Panc1 (cell line): ENCODE results near the gene NUCB2. TPM values are rescaled to one million over a fixed set of nuclear protein-coding genes. Genes with fewer than 3 reads are reported as not detected.
"Not testable (repeated sequence)": the region's sequence is repeated elsewhere in the genome, so short reads cannot be mapped to it uniquely, and the experiment has no call there.

Experiments
- ATAC-seq: fragments of 200-7000 bp; cut with Tn5 transposase; 2 replicates; pipeline ENCODE4 v1.9.1; 2020; ENCODE audit warnings: mild to moderate bottlenecking, moderate library complexity
- BruUV-seq: library from RNA; stranded (reverse); fragments of 400-500 nt; replicated peaks from 2 replicates; lab custom pipeline; 2021; lab: Mats Ljungman, UMichigan
- CTCF ChIA-PET: fragments of 300-600 bp; sonication (Branson Sonifier 250); formaldehyde crosslinking; loops from one replicate; lab custom pipeline; 2022; ENCODE audit warnings: antibody characterized with exemption; lab: Charles Lee
- POLR2A ChIA-PET: fragments of 300-600 bp; sonication (Branson Sonifier 250); formaldehyde crosslinking; loops from one replicate; lab custom pipeline; 2022; ENCODE audit warnings: antibody characterized with exemption; lab: Charles Lee
- DNase-seq: peaks from one replicate; pipeline ENCODE4 v3.0.0-alpha.2; 2010; ENCODE audit warnings: low read depth, low spot score
- H3K27ac ChIP-seq: 2 replicates; pipeline ENCODE4 v1.5.1; 2011; ENCODE audit warnings: mild to moderate bottlenecking, low read length, inconsistent platforms
- H3K27me3 ChIP-seq: fragments of 200-500 bp; sonication (Bioruptor generic); 2 replicates; pipeline ENCODE4 v1.6.0; 2014; ENCODE audit warnings: low read length, inconsistent platforms; ENCODE audit not compliant: control insufficient read depth, insufficient read depth
- H3K36me3 ChIP-seq: fragments of 200-500 bp; sonication (Bioruptor generic); 2 replicates; pipeline ENCODE4 v1.5.1; 2014; ENCODE audit warnings: inconsistent platforms, mild to moderate bottlenecking, low read length, moderate library complexity; ENCODE audit not compliant: control insufficient read depth, insufficient read depth
- H3K4me1 ChIP-seq: 2 replicates; pipeline ENCODE4 v1.5.1; 2011; ENCODE audit warnings: inconsistent platforms, mild to moderate bottlenecking, low read length, moderate library complexity; ENCODE audit not compliant: control insufficient read depth, insufficient read depth
- H3K4me3 ChIP-seq, 2 experiments: 2 replicates each; pipeline ENCODE4 v1.5.1; 2011 to 2012; ENCODE audit warnings: low read depth in 2 of 2, low read length in 2 of 2, mild to moderate bottlenecking in 2 of 2, inconsistent platforms in 1 of 2, moderate library complexity in 1 of 2
- H3K9me3 ChIP-seq: fragments of 200-500 bp; sonication (Bioruptor generic); 2 replicates; pipeline ENCODE4 v1.5.1; 2014; ENCODE audit warnings: low read depth, mild to moderate bottlenecking, inconsistent platforms, low read length, moderate library complexity; ENCODE audit not compliant: control insufficient read depth, insufficient read depth
- CTCF ChIP-seq: fragments of 450-650 bp; IDR thresholded peaks from 2 replicates; pipeline ENCODE4 v1.5.1; 2017; ENCODE audit warnings: mild to moderate bottlenecking
- POLR2AphosphoS5 ChIP-seq: IDR thresholded peaks from 2 replicates; pipeline ENCODE4 v1.6.1; 2012; ENCODE audit warnings: mild to moderate bottlenecking, low read depth, low read length, moderate library complexity
- REST ChIP-seq, 2 experiments: IDR thresholded peaks; 2 replicates each; pipeline ENCODE4 v1.6.1; 2011 to 2012; ENCODE audit warnings: low read depth in 2 of 2, control low read depth in 1 of 2, low read length in 1 of 2, mild to moderate bottlenecking in 1 of 2, moderate library complexity in 1 of 2; ENCODE audit not compliant: insufficient read depth in 1 of 2
- SIN3A ChIP-seq: IDR thresholded peaks from 2 replicates; pipeline ENCODE4 v1.6.1; 2012; ENCODE audit warnings: low read depth, mild to moderate bottlenecking, low read length, moderate library complexity, borderline replicate concordance; ENCODE audit not compliant: insufficient read depth
- TCF7L2 ChIP-seq: IDR thresholded peaks from 2 replicates; pipeline ENCODE4 v1.6.1; 2011; ENCODE audit warnings: mild to moderate bottlenecking, low read depth, low read length, inconsistent platforms
- in situ Hi-C: cut with HindIII; loops from 2 replicates; pipeline ENCODE4 v1.10.0; 2016; ENCODE audit warnings: low sequenced_read_pairs, low pct_unique_long_range_greater_than_20kb
- intact Hi-C: fragments of 100-400 bp; cut with micrococcal nuclease; formaldehyde crosslinking; loops from one replicate; pipeline ENCODE4 v1.10.0; 2022; ENCODE audit not compliant: unreplicated experiment
- total RNA-seq: library from RNA; stranded (reverse); gene quantifications from one replicate; pipeline ENCODE4 v1.2.1, GENCODE V29; 2021; ENCODE audit not compliant: unreplicated experiment

Gene NUCB2
- total RNA-seq, 1 experiment from 2014 or later, result 62.2 TPM

- H3K9me3 ChIP-seq, in situ Hi-C loops, H3K27ac ChIP-seq, DNase-seq, CTCF ChIA-PET, intact Hi-C loops, H3K36me3 ChIP-seq, H3K4me3 ChIP-seq, H3K27me3 ChIP-seq, ATAC-seq, POLR2A ChIA-PET, H3K4me1 ChIP-seq, BruUV-seq: not testable (repeated sequence)
Observed at GRCh38 chr11:17242954-17243353, 33.6 kb upstream of the NUCB2 start.

- Histone ChIP-seq H3K27me3 (no peaks in the 10 kb centered on the region), H3K4me3 (no peak overlapping the region), H3K9me3 (no peaks in the 10 kb centered on the region), H3K27ac (no peak overlapping the region), H3K4me1 (no peaks in the 10 kb centered on the region), H3K36me3 (no peaks in the 10 kb centered on the region)
- intact Hi-C loops, result no loop called here
- TF ChIP-seq TCF7L2 (no peak), CTCF (no peak), SIN3A (no peak), REST (IDR thresholded peaks at IDR 0.05; ENCODE audit: insufficient read depth in 1 of 2, low read depth in 2 of 2, low read length in 1 of 2) (no peak), POLR2AphosphoS5 (no peak)
- ChIA-PET CTCF (no interaction called here), POLR2A (no interaction called here)
- DNase-seq (no peak), ATAC-seq (no peak)
- in situ Hi-C loops, result no loop called here
- no TSS peak for BruUV-seq
Observed at GRCh38 chr11:17244046-17244445, 32.5 kb upstream of the NUCB2 start.

DNA sequence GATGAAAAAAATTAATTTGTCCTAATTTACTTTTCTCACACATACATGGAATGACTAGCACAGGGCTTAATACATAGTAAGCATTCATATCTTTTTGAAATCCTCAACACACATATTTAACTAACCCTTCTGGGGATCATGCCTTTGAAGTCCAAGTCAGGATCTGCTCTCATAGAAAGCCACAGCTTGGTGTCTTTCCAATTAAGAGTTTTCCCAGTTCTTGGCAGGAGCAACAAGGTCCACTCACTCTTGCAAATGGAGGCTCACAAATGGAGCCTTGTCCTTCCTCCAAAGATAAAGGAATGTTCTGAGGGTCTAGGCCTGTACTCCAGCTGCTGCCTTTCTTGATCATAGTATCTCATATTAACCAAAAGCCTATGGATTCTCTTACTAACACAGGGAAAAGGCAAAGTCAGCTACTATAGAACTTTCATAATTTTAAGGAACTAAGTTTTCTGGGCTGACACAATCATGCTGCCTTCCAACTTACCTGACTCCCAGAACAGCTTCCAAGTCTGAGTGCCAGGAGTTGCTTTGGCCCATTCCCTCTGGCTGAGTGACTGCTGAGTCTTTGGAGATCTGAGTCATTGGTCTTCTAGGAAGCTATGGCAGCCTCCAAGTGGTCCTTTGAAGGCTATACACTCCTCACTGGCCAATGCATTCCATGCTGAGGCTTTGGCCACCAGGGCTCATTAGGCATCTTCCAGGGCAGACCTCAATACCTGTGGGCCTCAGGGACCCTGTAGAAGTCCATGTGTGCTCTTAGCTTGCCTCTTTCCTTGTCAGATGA is 25.8 kb upstream of the NUCB2 start:
- ChIA-PET CTCF (no interaction called here), POLR2A (no interaction called here)
- Histone ChIP-seq H3K27ac (no peak overlapping the region), H3K9me3 (no peaks in the 10 kb centered on the region), H3K4me3 (no peak overlapping the region), H3K36me3 (no peaks in the 10 kb centered on the region), H3K4me1 (no peaks in the 10 kb centered on the region), H3K27me3 (no peaks in the 10 kb centered on the region)
- no peak for TF ChIP-seq CTCF
- TF ChIP-seq SIN3A, result no peak
- TF ChIP-seq POLR2AphosphoS5, result no peak
- TF ChIP-seq REST (IDR thresholded peaks at IDR 0.05; ENCODE audit: insufficient read depth in 1 of 2, low read depth in 2 of 2, low read length in 1 of 2), result no peak
- no peak for TF ChIP-seq TCF7L2
- in situ Hi-C loops, result no loop called here
- no peak for ATAC-seq
- BruUV-seq, result no TSS peak
- intact Hi-C loops, result no loop called here
- no peak for DNase-seq
